Psoas muscle (tissue), 8 donors: ENCODE results near the gene CAVIN1. TPM values are rescaled to one million over a fixed set of nuclear protein-coding genes. Genes with fewer than 3 reads are reported as not detected.
"Not testable (repeated sequence)": the region's sequence is repeated elsewhere in the genome, so short reads cannot be mapped to it uniquely, and the experiment has no call there.

Experiments used
- ATAC-seq, 4 donors: fragments of 200-7000 bp; cut with Tn5 transposase; one replicate each; pipeline ENCODE4 v1.9.1; 2020; ENCODE audit warnings: moderate library complexity in 3 of 4, mild to moderate bottlenecking in 2 of 4
- DNase-seq, 2 donors: peaks; one replicate each; pipeline ENCODE4 v3.0.0-alpha.2; 2020
- H3K27ac ChIP-seq: fragments of 200-600 bp; one replicate; pipeline ENCODE4 v1.8.0; 2022
- H3K27me3 ChIP-seq, 3 donors: fragments of 200-600 bp in 1 of 3; one replicate each; pipeline versions ENCODE4 v1.6.1 to v1.8.0; 2013 to 2022; ENCODE audit warnings: low read length in 2 of 3, mild to moderate bottlenecking in 2 of 3, moderate library complexity in 1 of 3; ENCODE audit not compliant: insufficient read depth in 3 of 3
- H3K36me3 ChIP-seq, 2 donors: fragments of 200-600 bp in 1 of 2; one replicate each; pipeline versions ENCODE4 v1.6.1 to v1.8.0; 2013 to 2022; ENCODE audit warnings: low read depth in 1 of 2, mild to moderate bottlenecking in 1 of 2, moderate library complexity in 1 of 2; ENCODE audit not compliant: insufficient read depth in 1 of 2
- H3K4me1 ChIP-seq: fragments of 200-600 bp; one replicate; pipeline ENCODE4 v1.8.0; 2022
- H3K4me3 ChIP-seq: fragments of 200-600 bp; one replicate; pipeline ENCODE4 v1.8.0; 2022; ENCODE audit warnings: mild to moderate bottlenecking
- H3K9me3 ChIP-seq: fragments of 200-600 bp; one replicate; pipeline ENCODE4 v1.8.0; 2022
- WGBS, 3 donors: extraction: QIAGEN DNeasy Blood & Tissue Kit; methylation state at CpG; one replicate each; pipeline versions ENCODE4 v1.1.6 to v1.1.7; 2013; 5-methylcytosine and 5-hydroxymethylcytosine counted together
- intact Hi-C, 2 donors: fragments of 100-400 bp; cut with DNase I; formaldehyde crosslinking; loops; one replicate each; pipeline versions ENCODE4 v1.11.0 to v1.14.2; 2022
- polyA plus RNA-seq, 3 donors: library from polyadenylated mRNA; stranded (reverse); fragments of 200-250 nt; gene quantifications; one replicate each; pipeline ENCODE4 v1.2.3, GENCODE V29; 2013
- total RNA-seq, 4 donors: library from RNA; stranded (reverse); fragmentation: NEBNext Ultra II Directional in 2 of 4; extraction: Animal tissue kit (Norgen Biotek cat#: 25700) in 2 of 4; gene quantifications; one replicate each; pipeline versions ENCODE4 v1.2.1 to v1.2.4, GENCODE V29; 2021 to 2023
- TF ChIP-seq, protein P1 (sequence below): fragments of 200-600 bp; IDR thresholded peaks from one replicate; pipeline ENCODE4 v1.8.0; 2022; ENCODE audit warnings: antibody characterized with exemption
- donor health status: healthy with polysubstance abuse.
- donor health status: DM: no; HTN: no; CAD: no; lungs with moderate emphysema.
- donor health status: Bipolar disorder and iron deficiency.
- donor health status: healthy.
- donor health status: DM: yes; HTN: yes; CAD: no.
- donor health status: DM: no; HTN: no; CAD: no.
- donor health status: DM: no; HTN: no; CAD: no.
- donor health status: DM: yes; HTN: yes; CAD: no.

The CAVIN1 gene
- total and polyA plus RNA-seq, 7 donors = 69.5 to 151 (median 109) TPM

DNA sequence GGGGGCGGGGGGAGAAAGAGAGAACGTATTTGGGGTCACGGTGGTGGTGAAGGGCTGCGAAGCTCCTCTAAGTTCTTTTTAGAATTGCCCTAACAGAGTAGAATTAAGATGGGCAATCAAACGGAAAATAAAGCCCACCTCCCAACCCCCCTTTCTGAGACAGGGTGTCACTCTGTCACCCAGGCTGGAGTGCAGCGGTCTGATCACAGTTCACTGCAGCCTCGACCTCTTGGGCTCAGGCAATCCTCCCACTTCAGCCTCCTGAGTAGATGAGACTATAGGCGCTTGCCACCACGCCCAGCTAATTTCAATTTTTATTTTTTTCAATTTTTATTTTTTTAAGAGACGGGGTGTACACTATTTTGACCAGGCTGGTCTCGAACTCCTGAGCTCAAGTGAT lies 710 bp upstream of the CAVIN1 start:
- intact Hi-C loops = loop anchor here (5.0 kb wide), 2 partner anchors 34 to 99 kb away; partner anchors contain the start of gene ATP6V0A1 (in 1 of the 2)
- no peaks in the 10 kb centered on the region for H3K27me3 ChIP-seq
- DNase-seq = no peak
- peaks cover 0 to under 1% of the 10 kb centered on the region in 2 donors for H3K36me3 ChIP-seq
- H3K9me3 ChIP-seq = no peaks in the 10 kb centered on the region
- no peak for ATAC-seq
- TF ChIP-seq, protein P1, sequence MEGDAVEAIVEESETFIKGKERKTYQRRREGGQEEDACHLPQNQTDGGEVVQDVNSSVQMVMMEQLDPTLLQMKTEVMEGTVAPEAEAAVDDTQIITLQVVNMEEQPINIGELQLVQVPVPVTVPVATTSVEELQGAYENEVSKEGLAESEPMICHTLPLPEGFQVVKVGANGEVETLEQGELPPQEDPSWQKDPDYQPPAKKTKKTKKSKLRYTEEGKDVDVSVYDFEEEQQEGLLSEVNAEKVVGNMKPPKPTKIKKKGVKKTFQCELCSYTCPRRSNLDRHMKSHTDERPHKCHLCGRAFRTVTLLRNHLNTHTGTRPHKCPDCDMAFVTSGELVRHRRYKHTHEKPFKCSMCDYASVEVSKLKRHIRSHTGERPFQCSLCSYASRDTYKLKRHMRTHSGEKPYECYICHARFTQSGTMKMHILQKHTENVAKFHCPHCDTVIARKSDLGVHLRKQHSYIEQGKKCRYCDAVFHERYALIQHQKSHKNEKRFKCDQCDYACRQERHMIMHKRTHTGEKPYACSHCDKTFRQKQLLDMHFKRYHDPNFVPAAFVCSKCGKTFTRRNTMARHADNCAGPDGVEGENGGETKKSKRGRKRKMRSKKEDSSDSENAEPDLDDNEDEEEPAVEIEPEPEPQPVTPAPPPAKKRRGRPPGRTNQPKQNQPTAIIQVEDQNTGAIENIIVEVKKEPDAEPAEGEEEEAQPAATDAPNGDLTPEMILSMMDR = no peak
- 47 to 62% (median 57%) methylated on average over 11 of the region's 11 CpGs for WGBS, 3 donors
- H3K4me3 ChIP-seq = peak overlapping the region; percentile 91
- peak overlapping the region; percentile 94 for H3K27ac ChIP-seq
- H3K4me1 ChIP-seq = peaks cover 40% of the 10 kb centered on the region

DNA sequence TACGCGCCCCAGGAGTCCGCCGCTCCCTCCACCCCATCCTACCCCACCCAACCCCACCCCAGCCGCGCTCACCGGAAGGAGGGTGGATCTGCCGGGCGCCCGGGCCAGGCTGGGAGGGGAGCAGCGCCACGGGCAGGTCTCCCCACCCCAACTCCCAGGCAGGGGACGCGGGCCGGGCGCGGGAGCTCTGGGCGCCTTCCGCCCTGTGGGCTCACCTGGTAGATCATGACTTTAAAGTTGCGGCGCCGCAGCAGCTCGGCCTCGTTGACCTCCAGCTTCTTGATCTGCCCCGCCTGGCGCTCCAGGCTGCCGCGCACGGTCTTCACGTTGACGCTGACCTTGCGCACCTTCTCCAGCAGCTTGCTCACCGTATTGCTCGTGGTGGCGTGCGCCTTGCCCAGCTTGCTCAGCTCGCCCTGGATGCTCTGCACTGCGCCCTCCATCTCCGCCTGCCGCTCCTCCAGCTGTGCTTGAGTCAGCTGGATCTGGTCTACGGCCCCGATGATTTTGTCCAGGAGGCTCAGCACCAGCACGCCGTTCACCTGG lies 571 bp downstream of the CAVIN1 start:
- intact Hi-C loops = loop anchor here (1.0 to 5.0 kb wide), 3 partner anchors 35 to 100 kb away; partner anchors contain the start of gene ATP6V0A1 (in 1 of the 2)
- H3K4me1 ChIP-seq = peaks cover 45% of the 10 kb centered on the region
- peak overlapping the region; percentile 91 for H3K4me3 ChIP-seq
- TF ChIP-seq, protein P1 = no peak
- peak; percentile 50 to 76 for DNase-seq
- H3K36me3 ChIP-seq = peaks cover 0 to 8% of the 10 kb centered on the region in 2 donors
- no peaks in the 10 kb centered on the region for H3K9me3 ChIP-seq
- H3K27ac ChIP-seq = peak overlapping the region; percentile 94
- peak; percentile 33 to 60 (median 55) for ATAC-seq
- no peaks in the 10 kb centered on the region for H3K27me3 ChIP-seq
- WGBS, 3 donors = 0 to 1% (median 1%) methylated on average over 31 to 44 of the region's 44 CpGs

DNA sequence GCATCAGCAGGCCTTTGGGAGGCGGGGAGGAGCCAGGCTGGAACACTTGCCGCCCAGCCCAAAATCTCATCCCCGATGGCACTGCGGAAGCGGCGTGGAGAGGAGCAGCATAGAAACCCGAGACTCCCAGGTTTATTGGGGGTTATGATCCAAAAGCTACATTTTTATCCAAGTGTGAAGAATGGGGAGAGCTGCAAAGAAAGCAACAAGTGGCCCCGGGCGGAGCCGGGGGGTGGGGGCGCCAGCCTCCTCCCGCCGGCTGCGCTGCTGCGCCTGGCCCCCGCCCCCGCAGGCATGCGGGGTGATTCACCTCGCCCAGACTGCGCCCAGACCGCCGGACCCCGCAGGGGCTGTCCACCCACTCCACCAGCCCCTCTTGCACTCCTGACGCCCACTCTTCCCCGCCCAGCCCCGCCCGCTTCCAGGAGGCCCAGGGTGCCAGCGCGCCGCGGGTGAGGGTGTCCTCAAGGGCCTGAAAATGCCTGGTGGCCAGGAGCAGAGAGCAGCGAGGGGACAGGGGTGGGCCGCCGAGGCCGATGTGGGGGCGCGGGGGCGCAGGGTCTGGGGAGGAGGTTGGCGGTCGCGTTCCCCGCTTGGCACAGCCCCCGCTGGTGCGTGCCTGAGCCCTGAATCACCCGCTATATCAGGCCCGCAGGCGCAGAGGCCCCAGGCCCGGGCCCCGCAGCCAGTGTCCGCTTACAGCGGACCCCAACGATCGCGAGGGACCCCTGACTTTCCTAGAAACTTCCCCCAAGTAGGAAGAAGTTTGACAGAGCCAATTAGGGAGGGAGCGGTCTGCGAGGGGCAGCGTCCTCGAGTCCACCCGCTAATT lies 1.3 kb downstream of the CAVIN1 start:
- ATAC-seq (peak; percentile 70 to 73 (median 70)), DNase-seq (peak; percentile 78 to 86)
- Histone ChIP-seq H3K36me3 (peaks cover 0 to 9% of the 10 kb centered on the region in 2 donors), H3K4me1 (peaks cover 52% of the 10 kb centered on the region), H3K4me3 (peak overlapping the region; percentile 91), H3K27ac (peak overlapping the region; percentile 94), H3K9me3 (no peaks in the 10 kb centered on the region), H3K27me3 (no peaks in the 10 kb centered on the region)
- TF ChIP-seq, protein P1 = no peak
- WGBS, 3 donors = 1 to 2% (median 1%) methylated on average over 37 to 59 of the region's 59 CpGs
- intact Hi-C loops = loop anchor here (1.0 to 5.0 kb wide), 3 partner anchors 36 to 101 kb away; partner anchors contain the start of gene ATP6V0A1 (in 1 of the 2)

DNA sequence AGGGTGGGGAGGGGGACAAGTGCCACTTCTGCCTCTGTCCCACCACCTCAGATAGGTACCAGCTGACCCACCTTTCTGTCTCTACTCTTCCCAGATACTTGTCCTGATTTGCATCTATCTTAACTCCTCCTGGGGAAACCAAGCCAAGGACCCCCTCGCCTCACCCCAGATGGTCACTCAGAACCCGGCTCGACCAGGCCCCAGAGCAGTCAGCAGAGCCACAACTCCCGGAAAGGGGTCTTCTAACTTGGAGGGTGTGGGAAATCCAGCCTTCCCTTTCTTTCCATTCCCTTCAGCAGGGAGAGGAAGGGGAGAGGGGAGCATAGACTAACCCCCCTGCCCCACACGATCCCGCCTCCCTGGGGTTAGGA lies 1.9 kb downstream of the CAVIN1 start:
- H3K27ac ChIP-seq = peak overlapping the region; percentile 94
- TF ChIP-seq, protein P1 = no peak
- H3K9me3 ChIP-seq = no peaks in the 10 kb centered on the region
- H3K27me3 ChIP-seq = no peaks in the 10 kb centered on the region
- no peak for ATAC-seq
- peaks cover 0 to 9% of the 10 kb centered on the region in 2 donors for H3K36me3 ChIP-seq
- DNase-seq = no peak
- peak overlapping the region; percentile 91 for H3K4me3 ChIP-seq
- H3K4me1 ChIP-seq = peaks cover 58% of the 10 kb centered on the region
- WGBS, 3 donors = 17 to 32% (median 27%) methylated on average over 6 of the region's 6 CpGs
- intact Hi-C loops = loop anchor here (5.0 kb wide), 2 partner anchors 36 to 101 kb away; partner anchors contain the start of gene ATP6V0A1 (in 1 of the 2)

DNA sequence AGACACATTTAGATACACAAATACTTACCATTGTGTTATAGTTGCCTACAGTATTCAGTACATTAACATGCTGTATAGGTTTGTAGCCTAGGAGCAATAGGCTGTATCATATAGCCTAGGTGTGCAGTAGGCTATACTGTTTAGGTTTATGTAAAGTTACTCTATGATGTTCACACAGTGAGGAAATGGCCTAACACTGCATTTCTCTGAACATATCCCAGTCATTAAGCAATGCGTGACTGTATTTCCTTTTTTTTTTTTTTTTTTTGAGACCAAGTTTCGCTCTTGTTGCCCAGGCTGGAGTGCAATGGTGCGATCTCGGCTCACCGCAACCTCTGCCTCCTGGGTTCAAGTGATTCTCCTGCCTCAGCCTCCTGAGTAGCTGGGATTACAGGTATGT lies 5.1 kb downstream of the CAVIN1 start:
- H3K27me3 ChIP-seq, ATAC-seq, H3K9me3 ChIP-seq, intact Hi-C loops, DNase-seq: not testable (repeated sequence)
- H3K4me1 ChIP-seq = peaks cover 66% of the 10 kb centered on the region
- H3K36me3 ChIP-seq = peaks cover 0 to 13% of the 10 kb centered on the region in 2 donors
- H3K27ac ChIP-seq = peak overlapping the region; percentile 94
- peak overlapping the region; percentile 42 for H3K4me3 ChIP-seq
- WGBS, 3 donors = 78 to 90% (median 87%) methylated on average over 5 of the region's 5 CpGs
